ENCODE measurements around the gene USP24.

USP24 gene

DNA sequence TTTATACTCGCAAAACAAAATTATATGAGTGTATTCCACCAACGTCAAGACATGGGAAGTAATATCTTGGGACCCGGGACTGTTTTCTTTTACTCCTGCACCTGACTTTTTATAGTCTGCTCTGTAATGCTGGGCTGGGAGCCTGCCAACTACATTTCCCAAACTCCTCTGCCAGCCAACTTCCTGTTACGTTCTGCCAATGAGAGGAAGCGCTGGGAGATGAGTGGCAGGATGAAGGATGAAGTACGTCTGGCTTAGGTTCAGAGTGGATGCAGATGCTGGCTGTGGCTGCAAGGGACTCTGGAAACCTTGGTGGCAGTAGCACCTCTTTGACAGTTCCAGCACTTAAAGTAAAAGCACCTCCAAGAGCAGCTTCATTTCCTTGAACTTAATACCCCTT lies 59.6 kb downstream of the USP24 start:
- DNase-seq: no peak

DNA sequence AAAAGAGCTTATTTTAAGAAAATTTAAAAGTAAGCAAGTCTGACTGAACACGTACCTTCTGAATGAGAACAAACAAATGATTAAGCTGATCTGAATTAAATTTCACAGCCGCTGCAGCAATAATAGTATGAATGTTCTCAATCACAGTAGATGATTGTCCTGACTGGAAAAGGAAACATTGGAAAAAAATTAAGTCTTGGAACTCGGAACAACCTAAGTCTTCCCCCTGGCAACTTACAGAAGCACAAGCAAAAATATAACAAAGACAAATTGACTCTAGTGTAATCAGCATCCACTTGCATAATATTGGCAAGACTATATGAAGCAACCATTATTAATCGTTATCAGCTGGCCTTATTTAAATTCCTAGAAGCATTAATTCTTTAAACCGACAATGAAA lies 60.5 kb downstream of the USP24 start:
- no peak for DNase-seq

DNA sequence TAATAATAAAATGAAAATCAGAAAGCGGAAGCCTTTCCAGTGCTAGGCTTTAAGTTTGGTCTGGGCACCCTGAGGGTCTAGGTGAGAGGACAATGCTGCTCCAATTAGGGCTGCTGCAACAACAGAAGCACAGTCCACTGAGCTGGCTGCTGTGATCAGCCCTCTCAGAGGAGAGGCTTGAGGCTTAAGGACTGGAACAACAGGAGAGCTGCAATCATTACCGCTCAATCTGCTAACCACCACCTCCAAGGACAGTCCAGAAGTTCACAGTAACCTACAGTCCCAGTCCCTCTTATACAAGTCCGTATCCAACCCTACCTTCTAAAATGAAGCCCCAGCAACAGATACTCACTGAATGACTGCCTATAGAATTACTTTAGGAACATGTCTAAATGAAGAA lies 62.1 kb downstream of the USP24 start:
- no peak for DNase-seq

DNA sequence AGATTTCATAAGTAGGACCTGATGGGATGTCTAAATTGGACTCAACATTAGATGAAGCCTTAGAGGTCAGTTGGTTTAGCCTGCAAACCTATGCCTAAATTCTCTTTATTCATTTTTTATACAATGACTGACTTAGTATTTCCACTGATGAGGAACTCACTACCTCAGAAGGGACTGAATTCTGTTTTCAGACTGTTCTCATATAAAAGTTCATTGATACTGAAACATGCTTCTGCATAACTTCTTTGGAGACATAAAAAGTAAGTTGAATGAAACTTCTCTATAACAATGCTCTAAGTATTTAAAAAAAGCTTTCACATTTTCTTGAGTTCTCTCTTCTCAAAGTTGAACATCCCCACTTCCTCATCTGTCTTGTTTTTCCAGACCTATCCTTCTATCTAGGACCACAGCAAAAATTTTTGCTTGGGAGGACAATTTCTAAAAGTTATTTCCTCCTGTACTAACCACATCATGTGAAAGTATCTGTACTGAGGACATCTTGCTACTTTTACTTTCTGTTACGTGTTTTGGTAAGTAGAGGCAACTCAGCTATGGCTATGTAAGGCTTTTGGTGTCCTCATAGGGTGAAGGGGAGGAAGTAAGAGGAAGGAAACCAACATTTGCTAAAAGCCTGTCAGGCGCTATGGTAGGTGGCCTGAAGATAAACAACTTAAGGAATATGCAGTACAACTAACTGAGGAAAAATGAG lies 64.1 kb downstream of the USP24 start:
- no peak for DNase-seq

DNA sequence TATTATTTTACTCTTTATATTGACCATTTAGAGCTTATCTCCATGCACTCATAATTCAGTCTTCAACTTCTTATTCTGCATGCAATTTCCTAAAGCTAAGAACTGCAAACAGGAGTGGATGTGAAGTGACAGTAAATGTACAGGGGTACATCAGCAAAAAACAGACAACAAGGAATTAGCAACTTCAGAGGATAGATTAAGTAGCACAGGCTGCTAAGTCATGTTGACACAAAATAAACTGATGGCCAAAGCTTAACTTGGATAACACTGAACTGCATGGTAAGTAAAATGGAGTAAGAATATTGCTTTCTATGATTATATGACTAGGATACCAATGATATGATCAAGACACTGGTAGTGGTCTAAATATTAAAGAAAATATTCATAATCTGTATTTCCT lies 66.5 kb downstream of the USP24 start:
- no peak for DNase-seq

DNA sequence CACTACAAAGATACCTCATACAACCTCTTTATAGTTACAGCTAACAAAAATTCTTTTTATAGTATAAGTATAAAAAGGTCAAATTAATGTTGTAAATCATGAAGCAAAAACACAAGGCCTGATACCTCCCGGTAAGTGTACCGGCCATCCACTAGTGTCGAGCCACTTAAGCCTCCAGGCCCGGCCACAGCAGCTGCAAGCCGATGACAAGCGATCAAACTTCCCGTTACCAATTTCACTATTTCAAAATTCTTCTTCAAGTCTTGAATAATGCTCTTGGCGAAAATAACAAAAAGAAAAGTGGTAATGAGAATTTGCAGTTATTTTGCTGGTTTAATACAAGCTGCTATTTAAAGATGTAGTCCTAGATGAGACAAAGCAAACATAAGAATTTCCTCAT lies 67.6 kb downstream of the USP24 start:
- no peak for DNase-seq

DNA sequence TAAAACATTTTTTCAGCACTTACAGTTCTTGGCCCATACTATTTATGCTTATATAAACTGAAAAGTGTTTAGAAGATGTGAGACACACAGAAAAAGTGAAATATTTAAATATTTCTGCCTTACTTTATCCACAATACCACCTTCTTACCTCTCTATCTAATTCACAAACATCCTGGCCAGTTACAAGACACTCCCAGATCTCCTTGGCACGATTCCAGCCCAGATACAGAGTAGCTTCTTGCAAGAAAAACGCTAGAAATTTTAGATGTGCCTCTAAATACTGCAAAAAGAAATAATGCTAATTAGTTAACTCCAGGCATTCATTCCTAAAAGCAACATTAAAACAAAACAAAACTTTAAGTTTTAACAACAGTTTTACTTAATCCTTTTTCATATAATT lies 68.4 kb downstream of the USP24 start:
- no peak for DNase-seq

DNA sequence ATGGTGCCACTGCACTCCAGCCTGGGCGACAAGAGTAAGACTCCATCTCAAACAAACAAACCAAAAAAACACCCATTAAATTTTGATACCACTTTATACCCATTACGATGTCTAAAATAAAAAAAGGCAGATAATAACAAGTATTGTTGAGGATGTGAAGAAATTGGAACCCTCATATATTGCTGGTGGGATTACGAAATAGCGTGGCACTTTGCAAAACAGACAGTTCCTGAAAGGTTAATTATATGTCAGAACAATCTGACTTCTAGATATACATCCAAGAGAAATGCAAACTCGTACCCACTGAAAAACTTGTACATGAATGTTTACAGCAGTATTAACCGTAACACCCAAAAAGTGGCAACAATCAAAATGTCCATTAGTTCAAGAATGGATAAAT lies 70.3 kb downstream of the USP24 start:
- no peak for DNase-seq

DNA sequence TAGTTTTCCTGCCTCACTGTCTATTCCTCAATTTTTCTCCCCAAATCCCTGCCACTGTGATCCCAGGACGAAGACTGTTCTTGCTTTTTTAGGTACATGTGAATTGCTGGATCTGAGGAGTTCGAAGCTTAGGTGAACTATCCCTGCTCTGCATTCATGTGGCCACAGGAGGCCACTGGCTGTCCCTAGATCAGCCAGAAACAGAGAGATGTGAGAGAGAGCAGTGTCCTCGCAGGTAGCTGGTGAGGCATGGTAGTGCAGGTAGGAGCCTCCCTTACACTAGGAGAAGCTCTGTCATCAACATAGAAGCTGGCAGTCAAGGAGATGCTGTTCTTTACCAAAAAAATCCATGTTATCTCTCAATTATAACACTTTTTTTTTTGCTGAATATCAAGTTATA lies 71.5 kb downstream of the USP24 start:
- DNase-seq: no peak

DNA sequence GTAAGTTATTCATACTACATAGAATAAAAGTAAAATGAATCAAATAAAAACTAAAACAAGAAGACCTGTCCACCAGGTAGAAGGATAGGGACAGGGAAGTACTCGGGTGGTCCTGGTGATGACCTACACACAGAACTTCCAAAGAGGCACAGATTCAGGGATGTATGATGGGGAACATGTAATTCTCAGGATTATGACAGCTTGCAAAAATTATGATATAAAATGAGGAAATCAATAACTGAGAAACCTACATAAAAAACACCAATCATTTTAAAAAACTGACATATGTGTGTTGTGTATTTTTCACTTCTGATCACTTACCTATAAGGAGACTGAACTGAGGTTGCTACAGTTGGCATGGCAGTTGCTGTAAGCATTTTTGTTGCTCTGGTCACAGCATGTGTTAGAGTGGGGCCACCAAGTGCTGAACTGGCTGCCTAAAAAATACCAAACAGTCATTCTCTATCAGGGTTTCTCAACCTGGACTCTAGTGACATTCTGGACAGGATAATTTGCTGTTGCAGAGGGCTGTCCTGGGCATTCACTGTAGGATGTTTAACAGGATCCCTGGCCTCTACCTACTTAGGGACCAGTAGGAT lies 73.8 kb downstream of the USP24 start:
- DNase-seq: no peak

DNA sequence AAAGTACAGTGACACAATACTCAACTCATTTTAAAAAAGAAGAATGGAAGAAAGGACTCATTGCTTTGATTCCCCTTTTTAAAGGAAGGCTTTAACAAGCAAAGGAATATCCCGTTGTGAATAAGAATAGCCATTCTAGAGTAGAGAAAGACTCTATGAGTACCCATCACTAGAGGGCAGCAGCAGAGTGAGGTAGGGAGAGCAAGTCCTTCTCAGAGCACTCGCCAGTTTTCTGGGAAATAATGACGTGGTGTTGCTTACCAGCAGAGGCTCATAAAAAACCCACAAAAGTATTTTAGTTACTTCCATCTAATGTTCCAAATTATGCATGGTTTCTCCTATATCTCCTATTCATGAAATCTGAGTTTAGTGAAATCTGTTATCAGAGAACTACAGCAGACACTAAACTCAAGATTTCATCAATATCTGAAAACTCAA lies 74.6 kb downstream of the USP24 start:
- DNase-seq: peak; percentile 50 to 77

DNA sequence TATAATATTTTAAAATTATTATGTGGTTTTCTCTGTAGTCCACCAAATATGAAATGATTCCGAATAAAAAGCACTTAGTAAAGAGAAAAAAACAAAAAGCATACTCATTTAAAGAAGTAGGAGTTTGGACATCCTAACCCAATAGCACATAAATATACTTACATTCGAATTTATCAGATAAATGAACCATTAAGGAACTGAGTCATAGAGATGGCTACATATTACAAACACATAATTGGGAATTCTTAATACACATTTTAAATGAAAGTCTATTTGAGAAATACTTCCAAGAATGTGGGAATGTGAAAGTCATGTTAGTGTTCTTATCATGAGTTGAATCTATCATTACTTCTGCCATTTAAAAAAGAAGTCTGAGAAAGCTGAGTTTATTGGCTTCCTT lies 75.0 kb downstream of the USP24 start:
- no peak for DNase-seq

DNA sequence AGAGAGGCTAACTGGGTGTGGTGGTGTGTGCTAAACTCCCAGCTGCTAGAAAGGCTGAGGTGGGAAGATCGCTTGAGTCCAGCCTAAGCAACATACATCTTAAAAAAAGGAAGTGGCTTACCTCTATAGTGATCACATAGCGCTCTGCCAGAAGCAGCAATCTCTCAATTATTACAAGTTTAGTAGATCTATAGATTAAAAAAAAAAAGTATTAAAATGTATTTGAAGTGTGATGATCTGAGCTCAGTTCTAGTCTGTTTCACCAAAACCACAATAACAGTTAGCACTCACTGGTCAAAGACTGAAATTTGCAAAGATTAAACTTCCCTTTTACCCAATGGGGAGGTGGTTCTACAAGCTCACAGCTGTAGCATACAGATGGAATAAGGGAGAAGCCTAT lies 76.3 kb downstream of the USP24 start:
- DNase-seq: no peak

DNA sequence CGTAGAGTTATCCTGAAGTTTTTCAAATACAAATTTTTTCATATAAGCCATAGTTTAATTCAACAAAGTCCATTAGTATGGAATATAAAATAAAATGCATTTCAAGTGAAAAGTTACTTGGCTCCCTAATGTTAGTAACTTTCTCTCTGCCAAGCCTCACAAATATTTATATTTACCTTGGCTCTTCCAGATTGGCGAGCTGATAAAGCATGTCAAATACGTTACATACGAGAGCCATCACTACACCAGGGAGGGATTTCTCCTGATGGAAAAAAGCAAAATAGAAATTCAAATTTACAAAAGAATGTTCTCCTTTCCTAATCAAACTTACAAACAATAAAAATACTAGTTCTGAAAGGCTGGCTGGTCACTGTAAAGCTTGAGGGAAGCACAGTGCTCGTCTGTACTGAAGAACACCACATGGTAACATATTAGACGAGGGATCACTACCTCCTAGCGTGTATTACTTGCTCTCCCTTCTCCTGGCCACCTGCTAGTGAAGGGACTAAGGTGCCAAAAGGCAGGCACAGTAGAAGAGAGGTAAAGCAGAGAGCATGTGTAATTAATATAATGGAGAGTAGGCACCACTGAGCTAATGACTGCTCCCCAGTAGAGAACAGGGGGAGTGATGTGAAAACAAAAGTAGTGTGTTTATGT lies 80.9 kb downstream of the USP24 start:
- DNase-seq: no peak

DNA sequence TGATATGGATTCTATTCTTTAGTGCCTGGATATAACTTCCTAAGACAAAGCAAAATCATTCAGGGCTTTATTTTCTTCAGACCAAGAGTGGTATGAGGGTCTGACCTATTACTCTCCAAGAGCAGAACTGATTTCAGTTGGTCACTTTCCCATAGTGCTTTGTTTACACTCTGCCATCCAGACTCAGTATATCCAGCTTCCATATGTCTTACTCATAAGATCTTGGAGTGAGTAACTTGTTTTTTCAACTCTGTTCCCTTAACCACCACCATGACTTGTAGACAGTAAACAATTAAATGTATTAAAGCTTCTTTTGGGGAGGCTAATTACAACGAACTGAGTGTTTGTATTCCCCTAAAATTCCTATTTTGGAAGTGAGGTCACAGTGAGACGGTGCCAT lies 83.4 kb downstream of the USP24 start:
- DNase-seq: no peak

DNA sequence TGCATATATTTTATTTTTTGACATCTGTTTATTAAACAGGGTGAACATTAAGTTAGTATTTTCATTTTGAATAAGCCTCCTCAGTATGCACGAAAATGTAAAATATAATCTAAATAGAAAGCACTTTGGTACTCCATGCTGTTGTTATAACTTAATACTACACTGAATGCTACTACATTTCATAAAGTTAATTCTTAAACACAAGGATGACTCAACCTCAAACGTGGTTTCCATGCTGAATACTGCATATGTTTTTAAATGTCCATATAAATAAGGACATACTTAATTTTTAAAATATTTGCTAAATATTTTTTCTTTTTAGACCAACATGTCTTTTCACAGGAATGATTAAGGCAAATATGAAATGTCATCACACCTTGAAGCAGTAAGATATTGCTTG lies 83.9 kb downstream of the USP24 start:
- no peak for DNase-seq

DNA sequence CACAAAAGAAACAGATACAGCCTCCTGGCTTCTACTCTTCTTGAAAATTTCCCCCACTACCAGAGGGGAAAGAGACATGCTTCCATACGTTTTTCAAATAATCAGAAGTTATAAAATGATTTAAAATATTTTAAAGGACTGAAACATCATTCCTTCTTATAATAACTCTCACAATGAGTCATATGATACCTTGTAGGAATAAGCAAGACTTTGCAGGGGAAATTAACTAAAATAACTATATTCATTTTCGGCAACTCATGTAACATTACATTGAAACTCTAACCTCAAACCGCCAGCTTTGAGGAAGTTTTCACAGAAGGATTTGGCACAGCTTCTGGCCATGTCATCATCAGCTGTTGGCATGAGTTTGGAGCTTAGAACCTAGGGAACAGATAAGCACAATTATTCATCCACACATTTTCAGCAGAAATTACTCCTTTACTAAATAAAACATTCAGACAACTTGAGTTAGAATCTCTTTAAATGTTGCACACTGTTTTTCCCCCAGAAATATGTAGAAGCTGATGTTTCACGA lies 85.9 kb downstream of the USP24 start:
- DNase-seq: no peak

DNA sequence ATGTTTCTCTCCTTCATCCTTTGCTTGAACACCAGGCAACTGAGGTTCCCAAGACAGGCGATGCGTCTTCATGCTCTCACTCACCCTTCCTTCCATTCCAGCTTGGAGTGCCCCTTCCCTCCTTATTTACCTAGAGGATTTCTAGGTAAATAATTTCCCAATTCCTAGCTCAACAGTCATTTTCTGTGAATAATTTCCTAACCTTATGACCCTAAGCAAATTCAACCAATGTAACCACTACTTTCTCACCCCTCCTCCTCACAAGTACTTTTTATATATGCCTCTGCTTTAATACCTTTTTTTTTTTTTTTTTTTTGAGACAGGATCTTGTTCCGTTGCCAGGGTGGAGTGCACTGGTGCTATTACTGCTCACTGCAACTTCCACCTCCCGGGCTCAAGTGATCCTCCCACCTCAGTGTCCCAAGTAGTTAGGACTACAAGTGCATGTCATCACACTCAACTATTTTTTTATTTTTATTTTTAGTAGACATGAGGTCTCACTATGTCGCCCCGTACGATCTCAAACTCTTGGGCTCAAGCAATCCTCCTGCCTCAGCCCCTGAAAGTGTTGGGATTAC lies 86.7 kb downstream of the USP24 start:
- no peak for DNase-seq

DNA sequence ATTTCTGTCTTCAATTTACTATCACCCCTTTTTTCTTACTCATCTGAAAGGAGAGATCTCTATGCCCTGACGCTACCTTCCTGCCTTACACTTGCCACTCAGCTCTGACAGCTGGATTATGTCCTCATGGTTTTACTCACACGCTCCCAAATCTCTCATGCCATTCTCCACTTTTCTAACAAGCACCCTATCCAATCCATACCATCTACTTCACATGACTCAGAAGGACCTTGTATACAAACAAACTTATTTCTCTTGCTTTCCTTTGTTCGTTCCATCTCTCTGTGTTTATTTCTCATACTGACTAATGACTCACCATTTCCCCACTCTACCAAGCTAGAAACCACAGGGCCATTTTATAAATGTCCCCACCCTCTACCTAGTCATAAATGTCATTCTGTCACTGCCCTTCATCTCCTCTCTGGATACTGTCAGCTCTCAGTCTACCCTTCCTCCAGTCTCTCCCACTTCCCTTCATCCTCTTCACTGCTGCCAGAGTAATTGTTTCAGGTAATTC lies 87.3 kb downstream of the USP24 start:
- DNase-seq: no peak

DNA sequence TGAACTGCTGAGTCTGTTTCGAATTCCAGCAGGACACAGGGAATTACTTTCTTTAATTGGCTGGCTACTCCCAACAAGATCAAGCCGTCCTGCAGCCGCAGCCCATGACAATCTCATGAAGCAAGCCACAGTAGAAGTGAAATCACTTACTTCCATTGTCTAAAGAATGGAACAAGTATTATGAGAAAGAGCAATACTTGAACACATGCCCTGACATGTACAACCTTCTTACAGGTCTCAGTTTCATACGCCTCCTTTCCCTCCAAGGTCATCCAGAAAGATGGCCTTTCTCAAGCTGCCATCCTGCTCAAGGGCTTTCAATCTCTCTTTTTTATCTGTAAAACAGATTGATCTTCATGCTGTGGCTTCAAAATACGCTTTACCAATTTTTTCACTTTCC lies 90.7 kb downstream of the USP24 start:
- DNase-seq: no peak

DNA sequence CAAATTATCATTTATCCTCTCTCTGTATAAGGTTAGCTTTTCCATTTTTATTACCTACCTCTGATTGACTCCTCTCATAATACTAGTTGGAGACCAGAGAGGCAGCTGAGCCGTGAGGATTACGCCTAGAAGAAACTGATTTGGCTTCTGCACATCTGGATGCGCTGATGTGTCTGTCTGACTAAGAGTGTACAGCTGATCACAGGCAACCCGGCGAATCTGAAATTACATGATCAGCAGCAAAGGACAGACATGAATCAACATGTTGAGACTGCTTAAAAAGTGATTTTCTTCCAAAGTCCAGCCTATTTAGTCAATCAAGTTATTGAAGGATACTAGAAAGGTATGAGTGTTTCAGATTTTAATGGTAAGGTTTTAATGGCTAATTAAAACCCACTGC lies 94.6 kb downstream of the USP24 start:
- DNase-seq: no peak

DNA sequence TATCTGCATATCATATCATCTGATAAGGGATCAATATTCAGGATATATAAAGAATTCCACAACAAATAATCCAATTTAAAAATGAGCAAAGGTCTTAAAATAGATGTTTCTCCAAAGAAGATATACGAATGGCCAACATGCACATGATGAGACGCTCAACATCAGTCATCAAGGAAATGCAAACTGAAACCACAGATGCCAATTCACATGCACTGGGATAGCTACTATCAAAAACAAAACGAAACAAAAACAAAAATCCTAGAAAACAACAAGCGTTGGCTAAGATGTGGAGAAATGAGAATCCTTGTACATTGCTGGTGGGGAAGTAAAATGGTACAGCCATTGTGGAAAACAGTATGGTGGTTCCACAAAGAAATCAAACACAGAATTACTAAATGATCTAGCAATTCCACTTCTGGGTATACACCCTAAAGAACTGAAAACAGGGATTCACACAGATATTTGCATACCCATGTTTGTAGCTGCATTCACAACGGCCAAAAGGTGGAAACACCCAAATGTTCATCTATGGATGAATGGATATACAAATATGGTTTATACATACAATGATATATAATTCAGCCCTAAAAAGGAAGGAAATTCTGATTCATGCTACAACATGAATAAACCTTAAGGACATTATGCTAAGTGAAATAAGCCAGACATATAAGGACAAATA lies 96.4 kb downstream of the USP24 start:
- DNase-seq: no peak

DNA sequence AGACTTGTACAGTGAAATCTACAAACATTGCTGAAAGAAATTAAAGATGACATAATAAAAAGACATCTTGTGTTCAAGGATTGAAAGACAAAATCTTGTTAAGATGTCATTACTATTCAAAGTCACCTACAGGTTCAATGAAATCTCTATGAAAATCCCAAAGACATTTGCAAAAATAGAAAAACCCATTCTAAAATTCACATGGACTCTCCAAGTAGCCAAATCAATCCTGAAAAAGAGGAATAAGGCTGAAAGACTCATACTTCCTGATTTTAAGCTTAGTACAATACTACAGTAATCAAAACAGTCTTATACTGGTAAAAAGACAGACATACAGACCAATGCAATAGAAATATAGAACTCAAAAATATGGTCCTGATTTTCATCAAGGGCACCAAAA lies 97.2 kb downstream of the USP24 start:
- DNase-seq: no peak
